GM18511 (cell line): ENCODE data around the gene GALNT17.
A peak's percentile ranks its signal among the peaks of the same experiment; 100 is the strongest.
"Not testable (repeated sequence)": the region's sequence is repeated elsewhere in the genome, so short reads cannot be mapped to it uniquely, and the experiment has no call there.

Experiments
- ATAC-seq: cut with Tn5 transposase; IDR thresholded peaks from one replicate; pipeline ENCODE4 v1.9.1; 2021; ENCODE audit warnings: mild to moderate bottlenecking, moderate library complexity; ENCODE audit not compliant: unreplicated experiment

The GALNT17 gene

GRCh38 chr7:71712653-71713180, 580.8 kb downstream of the GALNT17 start:
- no peak for ATAC-seq

GRCh38 chr7:71716690-71717089, 584.7 kb downstream of the GALNT17 start:
- no peak for ATAC-seq

DNA sequence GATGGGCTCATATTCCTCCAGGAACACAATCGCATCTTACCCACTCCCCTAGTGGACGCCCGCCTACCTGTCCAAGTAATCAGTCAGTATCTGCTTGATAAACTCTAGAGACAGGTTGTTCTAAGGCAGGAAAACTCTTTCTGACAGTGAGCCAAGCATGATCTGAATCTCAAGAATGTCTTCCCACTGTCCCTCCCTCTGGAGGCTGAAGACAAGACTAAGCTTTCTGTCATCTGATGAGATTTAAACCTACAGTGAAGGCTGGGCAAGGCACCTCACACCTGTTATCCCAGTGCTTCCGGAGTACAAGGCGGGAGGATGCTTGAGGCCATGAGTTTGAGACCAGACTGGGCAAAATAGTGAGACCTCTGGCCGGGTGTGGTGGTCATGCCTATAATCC, 586.6 kb downstream of the GALNT17 start:
- no peak for ATAC-seq

DNA sequence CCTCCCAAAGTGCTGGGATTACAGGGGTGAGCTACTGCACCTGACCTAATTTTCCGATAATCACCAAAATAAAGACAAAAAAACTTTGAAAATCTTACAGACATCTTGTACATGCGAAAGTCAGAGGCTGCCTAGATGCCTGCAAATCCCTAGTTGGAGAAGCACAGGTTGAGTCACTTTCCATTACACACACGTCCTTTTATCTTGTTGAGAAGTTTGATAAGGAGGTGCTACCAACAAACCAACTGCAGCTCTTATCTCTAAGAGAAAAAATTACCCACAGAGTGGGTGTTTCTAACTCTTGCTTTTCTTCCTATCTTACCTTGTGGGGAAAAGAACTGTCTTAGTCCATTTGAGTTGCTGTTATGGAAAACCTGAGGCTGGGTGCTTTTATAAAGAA, 589.8 kb downstream of the GALNT17 start:
- ATAC-seq, result no peak

DNA sequence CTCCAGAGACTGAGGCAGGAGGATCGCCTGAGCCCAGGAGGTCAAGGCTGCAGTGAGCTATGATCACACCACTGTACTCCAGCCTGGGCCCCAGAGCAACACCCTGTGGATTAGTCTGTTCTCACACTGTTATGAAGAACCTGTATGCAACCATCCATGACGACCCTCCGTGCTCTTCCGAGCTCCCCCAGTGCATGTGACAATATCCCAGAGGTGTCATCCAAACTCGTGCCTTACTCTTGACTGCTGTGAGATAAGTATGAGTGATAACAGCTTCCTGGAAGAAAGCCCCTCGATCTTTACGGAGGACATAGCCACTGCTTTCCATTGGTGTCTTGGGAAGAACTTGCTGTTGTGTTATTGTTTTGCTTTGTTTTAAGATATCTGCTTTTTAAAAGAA, 591.9 kb downstream of the GALNT17 start:
- no peak for ATAC-seq

DNA sequence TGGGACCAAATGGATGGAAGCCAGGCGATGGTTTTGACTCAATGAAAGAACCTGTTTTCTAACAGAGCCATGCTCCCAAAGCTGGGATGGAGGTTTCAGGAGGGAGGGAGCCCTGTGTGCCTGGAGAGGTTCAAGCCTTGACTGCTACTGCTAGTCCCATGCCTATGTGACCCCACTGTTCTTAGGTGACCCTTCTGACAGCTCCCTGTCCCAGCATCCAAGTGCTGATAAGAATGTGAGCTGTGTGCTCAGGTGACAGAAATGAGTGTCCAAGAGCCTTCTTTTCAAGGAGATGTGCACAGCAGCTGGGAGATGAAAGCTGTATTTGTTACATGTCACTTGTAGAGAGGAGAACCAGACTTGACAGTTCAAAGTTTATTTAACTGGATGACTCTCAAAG, 595.4 kb downstream of the GALNT17 start:
- no peak for ATAC-seq

DNA sequence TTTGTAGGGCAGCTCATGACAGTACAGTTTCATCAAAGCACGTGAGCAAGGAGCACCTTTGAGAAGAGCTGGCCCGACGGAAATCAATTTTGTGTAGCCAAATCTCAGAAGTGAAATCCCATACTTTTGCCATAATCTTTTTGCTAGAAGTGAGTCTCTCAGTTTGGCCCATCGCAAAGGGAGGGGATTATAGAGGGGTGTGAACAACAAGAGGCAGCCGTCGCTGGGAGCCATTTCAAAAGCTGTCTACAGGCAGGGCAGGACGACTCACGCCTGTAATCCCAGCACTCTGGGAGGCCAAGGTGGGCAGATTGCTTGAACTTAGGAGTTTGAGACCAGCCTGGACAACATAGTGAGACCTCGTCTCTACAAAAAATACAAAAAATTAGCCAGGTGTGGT, 599.8 kb downstream of the GALNT17 start:
- no peak for ATAC-seq

GRCh38 chr7:71733107-71733870, 601.3 kb downstream of the GALNT17 start:
- no peak for ATAC-seq

DNA sequence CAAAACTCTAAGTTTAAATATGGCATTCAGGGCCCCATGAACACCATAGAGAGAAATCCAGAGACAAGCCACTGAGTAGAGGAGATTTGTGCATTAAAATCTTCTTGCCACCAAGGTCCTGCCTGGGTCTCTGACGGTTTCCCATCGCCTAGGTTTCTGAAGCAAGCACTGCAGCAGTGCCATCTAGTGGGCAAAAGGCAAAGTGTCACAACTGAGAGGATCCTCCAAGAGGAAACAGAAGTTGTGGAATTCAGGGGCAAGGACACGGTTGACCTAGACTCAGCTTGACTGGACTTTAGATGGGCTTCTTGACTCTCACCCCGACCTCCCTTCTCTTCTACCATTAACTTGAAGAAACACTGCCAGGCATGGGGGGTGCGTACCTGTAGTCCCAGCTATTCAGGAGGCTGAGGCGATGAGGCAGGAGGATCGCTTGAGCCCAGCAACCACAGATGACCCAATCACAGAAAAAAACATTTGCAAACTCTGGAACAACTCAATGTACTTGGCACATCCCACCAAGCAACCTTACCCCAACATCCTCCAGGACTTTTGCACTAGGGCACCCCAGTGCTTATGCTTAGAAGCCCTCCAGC, 604.1 kb downstream of the GALNT17 start:
- ATAC-seq, result peak; percentile 75

GRCh38 chr7:71737931-71738540, 606.1 kb downstream of the GALNT17 start:
- ATAC-seq, result not testable (repeated sequence)

GRCh38 chr7:71739520-71740173, 607.7 kb downstream of the GALNT17 start:
- ATAC-seq, result no peak

GRCh38 chr7:71740174-71740560, 608.2 kb downstream of the GALNT17 start:
- no peak for ATAC-seq

GRCh38 chr7:71746006-71746405, 614.1 kb downstream of the GALNT17 start:
- ATAC-seq, result no peak

DNA sequence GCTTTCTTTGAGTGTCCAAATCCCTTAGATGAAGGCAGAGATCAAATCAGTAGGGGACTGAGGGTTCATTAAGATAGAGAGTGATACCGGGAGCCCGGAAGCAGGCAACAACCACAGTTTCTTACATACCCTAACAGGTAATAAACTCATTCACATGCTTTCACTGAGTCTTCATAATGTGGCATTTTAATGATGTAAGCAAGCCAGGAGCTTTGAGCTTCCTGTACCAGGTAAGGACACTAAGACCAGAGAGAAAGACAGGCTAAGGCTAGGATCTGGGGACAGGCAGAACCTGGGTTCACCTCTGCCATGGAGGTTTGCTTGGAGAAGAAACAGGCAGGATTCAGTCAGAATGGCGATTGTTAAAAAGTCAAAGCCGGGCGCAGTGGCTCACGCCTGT, 618.3 kb downstream of the GALNT17 start:
- ATAC-seq, result no peak

- peak; percentile 56 for ATAC-seq
Observed at GRCh38 chr7:71752171-71752935, 620.4 kb downstream of the GALNT17 start.

DNA sequence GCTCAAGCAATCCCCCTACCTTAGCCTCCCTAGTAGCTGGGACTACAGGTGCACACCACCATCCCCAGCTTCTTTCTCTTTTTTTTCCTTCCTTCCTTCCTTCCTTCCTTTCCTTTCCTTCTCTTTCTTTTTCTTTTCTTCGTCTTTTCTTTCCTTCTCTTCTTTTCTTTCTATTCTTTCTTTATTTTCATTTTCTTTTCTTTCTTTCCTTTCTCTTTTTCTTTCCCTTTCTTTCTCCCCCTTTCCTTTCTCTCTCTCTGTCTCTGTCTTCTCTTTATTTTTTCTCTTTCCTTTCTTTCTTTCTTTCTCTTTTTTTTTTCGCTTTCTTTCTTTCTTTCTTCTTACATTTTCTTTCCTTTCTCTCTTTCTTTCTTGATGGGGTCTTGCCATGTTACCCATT, 621.3 kb downstream of the GALNT17 start:
- no peak for ATAC-seq

- ATAC-seq, result no peak
Observed at GRCh38 chr7:71753956-71754664, 622.2 kb downstream of the GALNT17 start.

DNA sequence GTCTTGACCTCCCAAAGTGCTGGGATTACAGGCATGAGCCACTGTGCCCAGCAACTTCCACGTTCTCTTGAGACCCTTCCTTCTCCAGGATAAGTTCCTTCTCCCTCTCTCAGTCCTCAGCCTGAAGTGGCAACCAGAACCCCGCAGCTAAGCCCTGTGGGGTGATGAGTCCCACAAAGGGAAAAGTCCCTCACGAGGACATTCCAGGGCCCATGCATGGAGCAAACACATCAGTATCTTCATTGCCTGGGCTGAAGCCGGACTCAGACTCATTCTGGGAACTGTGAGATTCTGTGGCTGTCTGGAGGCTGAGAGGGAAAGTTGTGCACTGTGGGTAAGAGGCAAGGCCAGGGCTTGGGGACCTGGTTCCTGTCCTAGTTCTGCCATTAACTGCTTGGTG, 622.9 kb downstream of the GALNT17 start:
- ATAC-seq, result no peak

DNA sequence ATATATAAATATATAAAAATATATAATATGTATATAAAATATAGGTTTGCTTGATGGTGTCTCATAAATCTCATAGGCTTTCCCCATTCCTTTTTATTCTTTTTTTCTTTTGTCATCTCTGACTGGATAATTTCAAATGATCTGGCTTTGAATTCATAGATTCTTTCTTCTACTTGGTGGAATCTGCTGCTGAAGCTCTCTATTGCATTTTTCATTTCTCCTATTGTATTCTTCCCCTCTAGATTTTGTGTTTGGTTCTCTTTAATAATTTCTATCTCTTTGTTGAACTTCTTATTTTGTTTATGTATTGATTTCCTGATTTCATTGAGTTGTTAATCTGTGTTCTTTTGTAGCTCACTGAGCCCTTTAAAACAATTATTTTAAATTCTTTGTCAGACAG, 629.4 kb downstream of the GALNT17 start:
- no peak for ATAC-seq
